ENCODE results near the gene PDE1C. TPM values are rescaled to one million over a fixed set of nuclear protein-coding genes. Genes with fewer than 3 reads are reported as not detected.

The PDE1C gene
- total RNA-seq, 1 donor from 2014 or later, result 2.3 TPM

DNA sequence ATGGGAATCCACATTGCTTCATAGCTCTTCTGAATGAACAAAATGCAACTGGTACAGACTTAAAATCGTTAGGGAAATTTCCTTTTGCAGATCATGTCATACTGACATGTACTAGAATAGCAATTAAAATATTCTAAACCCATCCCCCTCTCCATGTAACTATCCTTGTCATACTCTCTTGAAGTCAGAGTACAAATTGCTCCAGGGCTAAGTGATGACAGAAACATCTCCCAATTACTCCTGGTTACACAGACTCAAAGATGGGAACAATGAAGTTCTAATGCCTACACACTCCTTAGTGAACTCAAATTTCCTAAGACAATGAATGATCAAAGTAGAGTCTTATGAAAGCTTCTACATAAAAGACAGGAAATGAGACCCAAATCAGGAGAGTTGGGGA is 87.2 kb downstream of the PDE1C start:
- DNase-seq (ENCODE audit: low read depth), result no peak
- H3K27me3 ChIP-seq (ENCODE audit: control insufficient read depth, insufficient read depth, low read length), result no peaks in the 10 kb centered on the region
- TF ChIP-seq, protein P1, sequence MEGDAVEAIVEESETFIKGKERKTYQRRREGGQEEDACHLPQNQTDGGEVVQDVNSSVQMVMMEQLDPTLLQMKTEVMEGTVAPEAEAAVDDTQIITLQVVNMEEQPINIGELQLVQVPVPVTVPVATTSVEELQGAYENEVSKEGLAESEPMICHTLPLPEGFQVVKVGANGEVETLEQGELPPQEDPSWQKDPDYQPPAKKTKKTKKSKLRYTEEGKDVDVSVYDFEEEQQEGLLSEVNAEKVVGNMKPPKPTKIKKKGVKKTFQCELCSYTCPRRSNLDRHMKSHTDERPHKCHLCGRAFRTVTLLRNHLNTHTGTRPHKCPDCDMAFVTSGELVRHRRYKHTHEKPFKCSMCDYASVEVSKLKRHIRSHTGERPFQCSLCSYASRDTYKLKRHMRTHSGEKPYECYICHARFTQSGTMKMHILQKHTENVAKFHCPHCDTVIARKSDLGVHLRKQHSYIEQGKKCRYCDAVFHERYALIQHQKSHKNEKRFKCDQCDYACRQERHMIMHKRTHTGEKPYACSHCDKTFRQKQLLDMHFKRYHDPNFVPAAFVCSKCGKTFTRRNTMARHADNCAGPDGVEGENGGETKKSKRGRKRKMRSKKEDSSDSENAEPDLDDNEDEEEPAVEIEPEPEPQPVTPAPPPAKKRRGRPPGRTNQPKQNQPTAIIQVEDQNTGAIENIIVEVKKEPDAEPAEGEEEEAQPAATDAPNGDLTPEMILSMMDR (IDR thresholded peaks at IDR 0.05; ENCODE audit: insufficient read depth, low read length, poor library complexity, severe bottlenecking), result no peak
- H3K36me3 ChIP-seq (ENCODE audit: control insufficient read depth, insufficient read depth, low read length), result no peaks in the 10 kb centered on the region
- H3K4me3 ChIP-seq (ENCODE audit: low read depth, low read length), result no peak overlapping the region

DNA sequence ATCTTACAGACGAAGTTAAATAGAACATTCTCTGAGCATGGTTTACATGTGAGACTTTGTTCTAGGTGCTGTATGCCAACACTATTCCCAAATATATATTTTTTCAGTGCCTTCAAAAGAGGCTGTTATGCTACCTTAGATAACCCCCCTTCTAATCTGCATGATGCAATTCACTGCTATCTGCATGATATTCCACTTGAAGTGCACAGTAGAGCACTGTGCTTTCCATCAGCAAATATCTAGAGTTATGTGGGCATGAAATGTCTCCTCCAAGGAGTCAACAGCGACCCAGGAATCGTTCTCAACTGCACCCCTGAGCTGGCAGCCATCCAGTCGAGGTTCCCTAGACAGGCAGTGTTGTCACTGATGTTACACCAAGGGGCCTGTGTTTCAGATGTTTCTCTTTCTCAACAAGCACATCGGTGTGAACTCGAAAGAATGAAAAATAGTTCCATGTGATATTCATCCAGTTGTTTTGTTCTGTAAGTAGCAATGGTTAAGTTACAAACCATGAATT is 88.3 kb downstream of the PDE1C start:
- TF ChIP-seq, protein P1 (IDR thresholded peaks at IDR 0.05; ENCODE audit: insufficient read depth, low read length, poor library complexity, severe bottlenecking), result no peak
- no peaks in the 10 kb centered on the region for H3K27me3 ChIP-seq (ENCODE audit: control insufficient read depth, insufficient read depth, low read length)
- no peak for DNase-seq (ENCODE audit: low read depth)
- H3K4me3 ChIP-seq (ENCODE audit: low read depth, low read length), result no peak overlapping the region
- H3K36me3 ChIP-seq (ENCODE audit: control insufficient read depth, insufficient read depth, low read length), result no peaks in the 10 kb centered on the region

DNA sequence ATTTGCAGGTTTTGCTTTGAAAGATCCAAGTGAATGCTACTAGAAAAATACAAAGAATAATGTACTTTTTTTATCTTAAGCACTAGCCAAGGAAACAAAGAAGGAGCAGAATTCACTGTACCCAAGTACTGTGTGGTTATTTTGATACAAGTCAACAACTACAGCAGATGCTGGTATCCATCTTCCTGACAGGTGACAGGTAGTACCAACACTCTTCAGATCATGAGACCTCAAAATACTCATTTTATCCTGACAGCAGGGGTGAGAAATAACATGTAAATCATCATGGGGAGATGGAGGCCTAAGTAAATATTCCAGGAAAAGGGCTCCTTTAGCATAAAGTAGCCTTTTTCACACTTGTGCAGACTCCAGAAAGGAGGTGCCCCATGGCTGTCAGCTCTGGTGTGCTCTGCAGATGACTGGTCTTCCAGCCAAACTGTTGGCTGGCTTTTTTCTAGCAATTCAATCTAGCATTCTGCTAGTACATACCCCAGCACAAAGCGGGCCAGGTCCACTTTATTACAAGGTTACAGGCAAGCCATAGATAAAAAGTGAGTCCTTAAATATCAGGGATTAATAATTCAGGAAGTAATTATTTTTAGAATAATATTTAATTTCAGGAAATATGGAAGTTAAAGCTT is 90.4 kb downstream of the PDE1C start:
- no peak overlapping the region for H3K4me3 ChIP-seq (ENCODE audit: low read depth, low read length)
- H3K27me3 ChIP-seq (ENCODE audit: control insufficient read depth, insufficient read depth, low read length), result no peaks in the 10 kb centered on the region
- DNase-seq (ENCODE audit: low read depth), result no peak
- H3K36me3 ChIP-seq (ENCODE audit: control insufficient read depth, insufficient read depth, low read length), result no peaks in the 10 kb centered on the region
- TF ChIP-seq, protein P1 (IDR thresholded peaks at IDR 0.05; ENCODE audit: insufficient read depth, low read length, poor library complexity, severe bottlenecking), result no peak

DNA sequence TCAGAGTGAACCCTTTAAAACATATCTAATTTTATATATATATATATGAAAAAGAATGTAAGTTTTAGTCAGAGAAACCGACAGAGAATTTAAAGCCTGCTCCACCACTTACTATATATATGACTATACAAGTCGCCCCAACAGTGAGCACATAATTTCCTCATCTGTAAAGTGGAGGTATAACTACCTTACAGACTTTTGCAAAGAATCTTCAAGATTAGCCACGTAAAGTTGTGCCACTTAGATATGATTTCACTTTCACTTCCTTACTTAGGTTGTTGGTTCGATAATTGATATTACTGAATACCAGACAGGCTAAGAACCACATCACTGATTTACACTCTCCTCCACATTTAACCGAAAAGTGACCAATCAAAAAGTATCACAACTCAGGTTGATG is 94.7 kb downstream of the PDE1C start:
- no peaks in the 10 kb centered on the region for H3K36me3 ChIP-seq (ENCODE audit: control insufficient read depth, insufficient read depth, low read length)
- no peaks in the 10 kb centered on the region for H3K27me3 ChIP-seq (ENCODE audit: control insufficient read depth, insufficient read depth, low read length)
- no peak overlapping the region for H3K4me3 ChIP-seq (ENCODE audit: low read depth, low read length)
- TF ChIP-seq, protein P1 (IDR thresholded peaks at IDR 0.05; ENCODE audit: insufficient read depth, low read length, poor library complexity, severe bottlenecking), result no peak
- no peak for DNase-seq (ENCODE audit: low read depth)

DNA sequence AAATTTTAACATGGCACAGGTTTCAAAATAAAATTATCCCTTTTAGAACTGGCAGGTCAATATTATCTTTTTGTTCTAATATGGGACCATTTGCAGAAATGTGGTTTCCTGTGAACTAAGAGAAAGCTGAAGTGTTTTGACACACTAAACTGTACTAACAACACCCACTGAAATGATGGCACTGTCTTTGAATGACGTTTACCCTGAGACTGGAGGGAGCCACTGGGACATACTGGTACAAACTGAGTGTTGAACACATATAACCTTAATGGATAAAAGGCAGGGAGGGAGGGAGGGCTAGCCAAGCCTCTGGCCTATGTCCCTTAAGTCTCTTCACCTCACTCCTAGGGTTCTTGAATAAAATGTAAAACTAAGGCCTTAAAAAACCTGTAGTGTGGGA is 95.9 kb downstream of the PDE1C start:
- no peaks in the 10 kb centered on the region for H3K36me3 ChIP-seq (ENCODE audit: control insufficient read depth, insufficient read depth, low read length)
- no peak for DNase-seq (ENCODE audit: low read depth)
- no peak overlapping the region for H3K4me3 ChIP-seq (ENCODE audit: low read depth, low read length)
- no peaks in the 10 kb centered on the region for H3K27me3 ChIP-seq (ENCODE audit: control insufficient read depth, insufficient read depth, low read length)
- TF ChIP-seq, protein P1 (IDR thresholded peaks at IDR 0.05; ENCODE audit: insufficient read depth, low read length, poor library complexity, severe bottlenecking), result no peak

Data from kidney epithelial cell (primary cell).